Mesothelial cell of epicardium (in vitro differentiated cells): Measurements from ENCODE around the gene TMEM97. TPM values are rescaled to one million over a fixed set of nuclear protein-coding genes. Genes with fewer than 3 reads are reported as not detected.

ENCODE experiments used
- DNase-seq, 2 experiments: peaks; one replicate each; pipeline ENCODE4 v3.0.0; 2021; ENCODE audit warnings: low spot score in 2 of 2; ENCODE audit not compliant: unreplicated experiment in 2 of 2
- H3K27ac Mint-ChIP-seq: 2 replicates; pipeline ENCODE4 v1.8.0; 2021; ENCODE audit warnings: mixed read lengths
- H3K27me3 Mint-ChIP-seq: 2 replicates; pipeline ENCODE4 v1.8.0; 2021; ENCODE audit warnings: low read depth, mixed read lengths
- H3K36me3 Mint-ChIP-seq: 2 replicates; pipeline ENCODE4 v1.8.0; 2021; ENCODE audit warnings: mixed read lengths
- H3K4me1 Mint-ChIP-seq: 2 replicates; pipeline ENCODE4 v1.8.0; 2021; ENCODE audit warnings: mixed read lengths
- H3K4me3 Mint-ChIP-seq: 2 replicates; pipeline ENCODE4 v1.8.0; 2021; ENCODE audit warnings: mild to moderate bottlenecking, moderate library complexity, mixed read lengths
- H3K9me3 Mint-ChIP-seq: 2 replicates; pipeline ENCODE4 v1.8.0; 2021; ENCODE audit warnings: mixed read lengths
- CTCF ChIP-seq: fragments of 200-600 bp; sonication (generic); IDR thresholded peaks from one replicate; pipeline ENCODE4 v1.5.0; 2021; ENCODE audit warnings: antibody characterized with exemption; ENCODE audit not compliant: unreplicated experiment
- total RNA-seq: library from RNA; stranded (reverse); gene quantifications from 3 replicates; pipeline ENCODE4 v1.2.1, GENCODE V29; 2021

Gene TMEM97
- total RNA-seq, 1 donor from 2014 or later = 43.3 TPM

- Mint-ChIP-seq H3K36me3 (no peaks in the 10 kb centered on the region), H3K9me3 (no peaks in the 10 kb centered on the region), H3K27me3 (no peaks in the 10 kb centered on the region), H3K4me1 (peaks cover 41% of the 10 kb centered on the region), H3K27ac (peak overlapping the region; percentile 93), H3K4me3 (peak overlapping the region; percentile 80)
- no peak for TF ChIP-seq CTCF
- no peak for DNase-seq
Observed at GRCh38 chr17:28317966-28318758, 838 bp upstream of the TMEM97 start.

GRCh38 chr17:28319598-28319935 lies 567 bp downstream of the TMEM97 start:
- Mint-ChIP-seq H3K36me3 (no peaks in the 10 kb centered on the region), H3K9me3 (no peaks in the 10 kb centered on the region), H3K4me1 (peaks cover 39% of the 10 kb centered on the region), H3K4me3 (peak overlapping the region; percentile 80), H3K27me3 (no peaks in the 10 kb centered on the region), H3K27ac (peak overlapping the region; percentile 93)
- DNase-seq = no peak
- TF ChIP-seq CTCF = no peak

GRCh38 chr17:28320215-28321061 lies 1.4 kb downstream of the TMEM97 start:
- Mint-ChIP-seq H3K9me3 (no peaks in the 10 kb centered on the region), H3K27me3 (no peaks in the 10 kb centered on the region), H3K4me1 (peaks cover 40% of the 10 kb centered on the region), H3K27ac (peak overlapping the region; percentile 93), H3K4me3 (peak overlapping the region; percentile 80), H3K36me3 (no peaks in the 10 kb centered on the region)
- DNase-seq = no peak
- no peak for TF ChIP-seq CTCF

GRCh38 chr17:28324267-28324745 lies 5.3 kb downstream of the TMEM97 start:
- H3K4me3 Mint-ChIP-seq = no peak overlapping the region
- no peak for DNase-seq
- peaks cover 10% of the 10 kb centered on the region for H3K36me3 Mint-ChIP-seq
- H3K4me1 Mint-ChIP-seq = peaks cover 24% of the 10 kb centered on the region
- TF ChIP-seq CTCF = no peak
- no peaks in the 10 kb centered on the region for H3K9me3 Mint-ChIP-seq
- H3K27ac Mint-ChIP-seq = no peak overlapping the region
- H3K27me3 Mint-ChIP-seq = no peaks in the 10 kb centered on the region

- DNase-seq = no peak
- Mint-ChIP-seq H3K27ac (no peak overlapping the region), H3K27me3 (no peaks in the 10 kb centered on the region), H3K9me3 (no peaks in the 10 kb centered on the region), H3K4me1 (peaks cover 20% of the 10 kb centered on the region), H3K36me3 (peaks cover 10% of the 10 kb centered on the region), H3K4me3 (no peak overlapping the region)
- no peak for TF ChIP-seq CTCF
Observed at GRCh38 chr17:28324781-28325180, 5.8 kb downstream of the TMEM97 start.
